Adrenal gland (tissue), 12 donors: Measurements from ENCODE around the gene MEP1A. TPM values are rescaled to one million over a fixed set of nuclear protein-coding genes. Genes with fewer than 3 reads are reported as not detected.
"Not testable (repeated sequence)": the region's sequence is repeated elsewhere in the genome, so short reads cannot be mapped to it uniquely, and the experiment has no call there.

Source experiments
- DNase-seq, 7 donors: peaks; one replicate each; pipeline ENCODE4 v3.0.0-alpha.2; 2019 to 2020
- H3K27ac ChIP-seq, 5 donors: fragments of 200-600 bp; sonication (generic) in 4 of 5; 1 replicate in 3 of 5; 2 replicates in 2 of 5; pipeline versions ENCODE4 v1.5.1 to v1.8.0; 2016 to 2020; ENCODE audit warnings: mild to moderate bottlenecking in 1 of 5
- H3K27me3 ChIP-seq: fragments of 200-600 bp; 2 replicates; pipeline ENCODE4 v1.8.0; 2021
- H3K36me3 ChIP-seq, 2 donors: fragments of 200-600 bp; replicated peaks in 1 of 2; 1 replicate in 1 of 2; 2 replicates in 1 of 2; pipeline versions ENCODE4 v1.5.1 to v1.8.0; 2018 to 2022
- H3K4me1 ChIP-seq, 2 donors: fragments of 200-600 bp; replicated peaks in 1 of 2; 1 replicate in 1 of 2; 2 replicates in 1 of 2; pipeline versions ENCODE4 v1.5.1 to v1.8.0; 2018 to 2021
- H3K4me3 ChIP-seq, 4 donors: fragments of 200-600 bp; sonication (generic) in 3 of 4; one replicate each; pipeline ENCODE4 v1.5.1; 2016 to 2018
- H3K9me3 ChIP-seq, 3 donors: fragments of 200-600 bp; sonication (generic) in 1 of 3; replicated peaks in 1 of 3; 1 replicate in 2 of 3; 2 replicates in 1 of 3; pipeline versions ENCODE4 v1.5.1 to v1.8.0; 2016 to 2021
- POLR2A ChIP-seq, 2 donors: fragments of 450-650 bp; IDR thresholded peaks; one replicate each; pipeline ENCODE4 v1.6.1; 2017; ENCODE audit warnings: antibody characterized with exemption in 2 of 2, mild to moderate bottlenecking in 2 of 2, moderate library complexity in 1 of 2
- WGBS, 4 donors: extraction: QIAGEN DNeasy Blood & Tissue Kit in 2 of 4; methylation state at CpG; one replicate each; pipeline versions ENCODE4 v1.1.5 to v1.1.7; 2013 to 2017; 5-methylcytosine and 5-hydroxymethylcytosine counted together
- intact Hi-C, 2 donors: fragments of 100-400 bp; cut with DNase I; formaldehyde crosslinking; loops; one replicate each; pipeline versions ENCODE4 v1.14.1 to v1.15.0; 2022 to 2023
- polyA plus RNA-seq, 3 donors: library from polyadenylated mRNA; stranded (reverse); fragments of 200-250 nt in 2 of 3; fragments of 350-450 nt in 1 of 3; fragmentation: Illumina TruSeq in 1 of 3; extraction: RNeasy Lipid Tissue Mini Kit (QIAGEN cat#74804) in 1 of 3; gene quantifications; one replicate each; pipeline ENCODE4 v1.2.3, GENCODE V29; 2013 to 2014
- total RNA-seq, 9 donors: library from RNA; depleted of rRNA in 4 of 9; stranded (reverse); fragments of >200 nt in 4 of 9; fragments of 120-200 nt in 1 of 9; fragmentation: NEBNext Ultra II Directional in 1 of 9; extraction: Animal tissue kit (Norgen Biotek cat#: 25700) in 1 of 9; gene quantifications; one replicate each; pipeline versions ENCODE4 v1.1.0 to v1.2.4, GENCODE V29; 2013 to 2023
- TF ChIP-seq, protein P1 (sequence below), 6 experiments: fragments of 450-650 bp in 4 of 6; fragments of 200-600 bp in 2 of 6; sonication (generic) in 1 of 6; IDR thresholded peaks; 1 replicate in 5 of 6; 2 replicates in 1 of 6; pipeline versions ENCODE4 v1.5.1 to v1.8.0; 2016 to 2021; ENCODE audit warnings: antibody characterized with exemption in 6 of 6, mild to moderate bottlenecking in 2 of 6, moderate library complexity in 1 of 6
- donor health status: healthy with polysubstance abuse.
- donor health status: Bipolar disorder and iron deficiency.
- donor health status: DM: yes; HTN: yes; CAD: no.
- donor health status: DM: no; HTN: no; CAD: no.
- donor health status: DM: no; HTN: no; CAD: no.
- donor health status: DM: yes; HTN: yes; CAD: no.

The MEP1A gene
- total and polyA plus RNA-seq, 12 donors = 0.03 to 0.05 TPM; not detected in 10

DNA sequence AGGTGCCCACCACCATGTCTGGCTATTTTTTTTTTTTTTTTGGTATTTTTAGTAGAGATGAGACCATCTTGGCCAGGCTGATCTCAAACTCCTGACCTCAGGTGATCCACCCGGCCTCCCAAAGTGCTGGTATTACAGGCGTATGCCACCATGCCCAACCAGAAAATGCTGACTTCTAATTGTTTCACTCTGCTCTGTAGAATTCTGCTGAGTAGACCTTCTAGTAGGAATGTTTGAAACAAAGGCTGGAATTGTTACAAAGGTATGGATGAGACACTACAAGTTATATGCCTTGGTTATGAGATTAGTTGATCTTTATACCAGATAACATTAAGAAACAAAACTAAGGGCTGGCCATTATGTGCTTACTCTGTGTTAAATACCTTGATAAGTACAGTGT, 44.8 kb downstream of the MEP1A start:
- H3K36me3 ChIP-seq = no peaks in the 10 kb centered on the region
- WGBS, 4 donors = 93 to 100% (median 97%) methylated on average over 2 of the region's 2 CpGs
- DNase-seq = no peak
- no peak overlapping the region for H3K4me3 ChIP-seq
- no peaks in the 10 kb centered on the region for H3K27me3 ChIP-seq
- intact Hi-C loops = no loop called here
- H3K9me3 ChIP-seq = peaks cover 0 to 4% (median 0%) of the 10 kb centered on the region in 3 donors
- no peak for TF ChIP-seq POLR2A (IDR thresholded peaks at IDR 0.05)
- TF ChIP-seq, protein P1, sequence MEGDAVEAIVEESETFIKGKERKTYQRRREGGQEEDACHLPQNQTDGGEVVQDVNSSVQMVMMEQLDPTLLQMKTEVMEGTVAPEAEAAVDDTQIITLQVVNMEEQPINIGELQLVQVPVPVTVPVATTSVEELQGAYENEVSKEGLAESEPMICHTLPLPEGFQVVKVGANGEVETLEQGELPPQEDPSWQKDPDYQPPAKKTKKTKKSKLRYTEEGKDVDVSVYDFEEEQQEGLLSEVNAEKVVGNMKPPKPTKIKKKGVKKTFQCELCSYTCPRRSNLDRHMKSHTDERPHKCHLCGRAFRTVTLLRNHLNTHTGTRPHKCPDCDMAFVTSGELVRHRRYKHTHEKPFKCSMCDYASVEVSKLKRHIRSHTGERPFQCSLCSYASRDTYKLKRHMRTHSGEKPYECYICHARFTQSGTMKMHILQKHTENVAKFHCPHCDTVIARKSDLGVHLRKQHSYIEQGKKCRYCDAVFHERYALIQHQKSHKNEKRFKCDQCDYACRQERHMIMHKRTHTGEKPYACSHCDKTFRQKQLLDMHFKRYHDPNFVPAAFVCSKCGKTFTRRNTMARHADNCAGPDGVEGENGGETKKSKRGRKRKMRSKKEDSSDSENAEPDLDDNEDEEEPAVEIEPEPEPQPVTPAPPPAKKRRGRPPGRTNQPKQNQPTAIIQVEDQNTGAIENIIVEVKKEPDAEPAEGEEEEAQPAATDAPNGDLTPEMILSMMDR (IDR thresholded peaks at IDR 0.05) = no peak
- no peaks in the 10 kb centered on the region for H3K4me1 ChIP-seq
- no peak overlapping the region for H3K27ac ChIP-seq

DNA sequence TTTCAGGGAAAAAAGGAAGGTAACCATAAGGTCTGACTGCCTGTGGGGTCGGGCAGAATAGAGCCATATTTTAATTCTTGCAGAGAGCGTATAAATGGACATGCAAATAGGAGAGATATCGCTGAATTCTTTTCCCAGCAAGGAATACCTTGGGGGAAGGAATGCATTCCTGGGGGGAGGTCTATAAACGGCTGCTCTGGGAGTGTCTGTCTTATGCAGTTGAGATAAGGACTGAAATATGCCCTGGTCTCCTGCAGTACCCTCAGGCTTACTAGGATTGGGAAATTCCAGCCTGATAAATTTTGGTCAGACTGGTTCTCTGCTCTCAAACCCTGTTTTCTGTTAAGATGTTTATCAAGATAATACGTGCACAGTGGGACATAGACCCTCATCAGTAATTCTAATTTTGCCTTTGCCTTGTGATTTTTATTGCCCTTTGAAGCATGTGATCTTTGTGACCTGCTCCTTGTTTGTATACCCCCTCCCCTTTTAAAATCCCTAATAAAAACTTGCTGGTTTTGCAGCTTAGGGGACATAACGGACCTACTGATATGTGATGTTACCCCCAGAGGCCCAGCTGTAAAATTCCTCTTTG, 49.2 kb downstream of the MEP1A start:
- not testable (repeated sequence) for H3K9me3 ChIP-seq, H3K27ac ChIP-seq, H3K36me3 ChIP-seq, H3K4me1 ChIP-seq, H3K4me3 ChIP-seq, H3K27me3 ChIP-seq, DNase-seq
- WGBS, 4 donors = 76 to 89% (median 81%) methylated on average over 6 of the region's 6 CpGs
- intact Hi-C loops = loop anchor here in 1 of 2 donors (10.0 kb wide), 1 partner anchor 202 kb away; the partner anchor contains the start of gene ADGRF1

DNA sequence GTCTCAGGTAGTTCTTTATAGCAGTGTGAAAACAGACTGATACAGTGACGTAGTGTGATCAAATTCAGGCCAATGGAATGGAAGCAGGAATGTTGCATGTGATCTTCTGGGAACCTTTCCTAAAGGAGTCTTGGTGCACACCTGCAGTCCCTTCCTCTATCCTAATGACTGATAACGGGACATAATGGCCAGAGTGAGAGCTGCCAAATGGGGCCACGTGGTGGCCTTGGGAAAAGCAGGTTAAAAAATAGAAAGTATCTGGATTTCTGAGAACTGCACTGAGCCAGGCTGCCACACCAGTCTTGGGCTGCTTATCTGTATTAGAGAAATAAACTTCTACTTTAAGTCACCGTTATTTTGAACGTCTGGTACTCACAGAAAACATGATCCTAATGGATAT, 51.9 kb downstream of the MEP1A start:
- TF ChIP-seq POLR2A (IDR thresholded peaks at IDR 0.05) = no peak
- TF ChIP-seq, protein P1 (IDR thresholded peaks at IDR 0.05) = no peak
- WGBS, 4 donors = 50 to 57% (median 53%) methylated on average over 5 of the region's 5 CpGs
- no peak overlapping the region for H3K4me3 ChIP-seq
- no peak for DNase-seq
- no peaks in the 10 kb centered on the region for H3K4me1 ChIP-seq
- peaks cover 0 to 4% (median 0%) of the 10 kb centered on the region in 3 donors for H3K9me3 ChIP-seq
- H3K27me3 ChIP-seq = no peaks in the 10 kb centered on the region
- intact Hi-C loops = loop anchor here (5.0 to 10.0 kb wide), 3 partner anchors 142 to 202 kb away; partner anchors contain the start of gene ADGRF1 (in 1 of the 2)
- no peak overlapping the region for H3K27ac ChIP-seq
- no peaks in the 10 kb centered on the region for H3K36me3 ChIP-seq

DNA sequence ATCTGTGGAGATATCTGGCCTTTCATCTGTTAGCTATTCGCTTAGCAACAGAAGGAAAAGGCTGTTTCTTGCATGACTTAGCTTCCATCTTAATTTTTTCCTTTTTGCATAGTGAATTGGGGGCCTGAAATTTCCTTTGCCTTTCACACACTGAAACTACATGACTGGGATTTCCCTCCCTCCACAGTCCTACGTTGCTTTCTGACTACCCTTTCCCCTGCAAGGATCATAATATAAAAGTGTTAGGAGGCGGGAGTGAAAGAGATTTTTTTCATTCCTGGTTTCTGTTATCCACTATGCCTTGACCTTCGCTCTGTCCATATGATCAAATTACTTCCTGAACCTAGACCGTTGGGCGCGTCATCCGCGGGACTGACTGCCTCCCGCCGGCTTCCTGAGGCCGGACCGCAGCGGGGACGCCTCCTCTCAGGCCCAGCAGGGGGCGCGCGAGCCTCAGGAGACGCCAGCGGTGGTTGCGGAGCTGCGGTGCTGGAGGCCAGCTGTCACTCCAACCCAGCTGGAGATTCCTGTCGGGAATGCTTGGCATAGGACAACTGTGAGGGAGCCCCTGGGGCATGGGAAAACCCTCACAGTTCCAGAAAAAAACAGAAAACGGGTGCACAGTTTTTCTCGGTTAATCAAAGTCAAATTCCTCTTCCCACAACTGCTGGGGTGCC, 55.6 kb downstream of the MEP1A start:
- no peak for TF ChIP-seq POLR2A (IDR thresholded peaks at IDR 0.05)
- TF ChIP-seq, protein P1 (IDR thresholded peaks at IDR 0.05) = peak; percentile 75 to 97 (median 92)
- Histone ChIP-seq H3K9me3 (no peaks in the 10 kb centered on the region), H3K27ac (no peak overlapping the region), H3K4me1 (peaks cover 0 to 3% of the 10 kb centered on the region in 2 donors), H3K4me3 (no peak overlapping the region), H3K27me3 (no peaks in the 10 kb centered on the region), H3K36me3 (no peaks in the 10 kb centered on the region)
- WGBS, 4 donors = 7 to 10% (median 9%) methylated on average over 16 to 25 of the region's 25 CpGs
- intact Hi-C loops = loop anchor here (5.0 to 10.0 kb wide), 3 partner anchors 138 to 198 kb away; partner anchors contain the start of gene ADGRF1 (in 1 of the 2)
- peak; percentile 63 to 93 (median 85) for DNase-seq
